GM12864 (cell line): ENCODE results near the gene ERI3.
A peak's percentile ranks its signal among the peaks of the same experiment; 100 is the strongest.

ENCODE experiments used
- DNase-seq: peaks from one replicate; pipeline ENCODE4 v3.0.0-alpha.2; 2011; ENCODE audit warnings: low read depth
- H3K4me3 ChIP-seq: 2 replicates; pipeline ENCODE4 v1.5.1; 2011; ENCODE audit warnings: mild to moderate bottlenecking, low read depth, low read length, control low read depth
- TF ChIP-seq, protein P1 (sequence below): IDR thresholded peaks from 2 replicates; pipeline ENCODE4 v1.5.1; 2011; ENCODE audit warnings: low read depth, mild to moderate bottlenecking, moderate library complexity, low read length, control low read depth, inconsistent platforms; ENCODE audit errors: missing control alignments

Gene ERI3

GRCh38 chr1:44354840-44355581 lies at the start of gene ERI3:
TSS of gene ERI3 (minus strand) at chr1:44355257. CDS start at chr1:44355026, 231 bp downstream.
- DNase-seq = peak; percentile 89
- TF ChIP-seq, protein P1, sequence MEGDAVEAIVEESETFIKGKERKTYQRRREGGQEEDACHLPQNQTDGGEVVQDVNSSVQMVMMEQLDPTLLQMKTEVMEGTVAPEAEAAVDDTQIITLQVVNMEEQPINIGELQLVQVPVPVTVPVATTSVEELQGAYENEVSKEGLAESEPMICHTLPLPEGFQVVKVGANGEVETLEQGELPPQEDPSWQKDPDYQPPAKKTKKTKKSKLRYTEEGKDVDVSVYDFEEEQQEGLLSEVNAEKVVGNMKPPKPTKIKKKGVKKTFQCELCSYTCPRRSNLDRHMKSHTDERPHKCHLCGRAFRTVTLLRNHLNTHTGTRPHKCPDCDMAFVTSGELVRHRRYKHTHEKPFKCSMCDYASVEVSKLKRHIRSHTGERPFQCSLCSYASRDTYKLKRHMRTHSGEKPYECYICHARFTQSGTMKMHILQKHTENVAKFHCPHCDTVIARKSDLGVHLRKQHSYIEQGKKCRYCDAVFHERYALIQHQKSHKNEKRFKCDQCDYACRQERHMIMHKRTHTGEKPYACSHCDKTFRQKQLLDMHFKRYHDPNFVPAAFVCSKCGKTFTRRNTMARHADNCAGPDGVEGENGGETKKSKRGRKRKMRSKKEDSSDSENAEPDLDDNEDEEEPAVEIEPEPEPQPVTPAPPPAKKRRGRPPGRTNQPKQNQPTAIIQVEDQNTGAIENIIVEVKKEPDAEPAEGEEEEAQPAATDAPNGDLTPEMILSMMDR = no peak
- peak within 1 kb of the TSS; percentile 63 for H3K4me3 ChIP-seq

GRCh38 chr1:44401256-44402228 lies 46.5 kb upstream of the ERI3 start:
- no peak for DNase-seq
- H3K4me3 ChIP-seq = no peak overlapping the region
- TF ChIP-seq, protein P1 = no peak

DNA sequence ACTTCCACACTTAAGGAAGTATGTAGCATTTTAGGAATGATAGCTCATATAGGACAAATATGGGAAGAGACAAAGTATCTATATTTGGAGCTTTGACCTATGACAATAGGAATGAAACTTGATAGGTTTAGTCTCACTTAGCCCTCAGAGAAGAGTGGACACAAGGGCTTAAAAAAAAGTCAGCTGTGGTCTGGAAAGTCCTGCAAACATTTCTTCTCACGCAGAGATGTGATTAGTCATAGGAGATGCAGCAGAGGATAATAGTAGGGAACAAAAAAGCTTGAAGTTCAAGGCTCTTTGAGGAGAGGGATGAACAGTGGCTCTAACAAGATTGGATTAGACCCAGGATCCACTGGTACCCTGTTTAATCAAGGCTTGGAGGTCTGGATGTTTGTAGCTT lies 35.2 kb upstream of the ERI3 start:
- TF ChIP-seq, protein P1 = no peak
- no peak for DNase-seq
- no peak overlapping the region for H3K4me3 ChIP-seq

- DNase-seq = no peak
- TF ChIP-seq, protein P1 = no peak
- no peak overlapping the region for H3K4me3 ChIP-seq
Observed at GRCh38 chr1:44389437-44389836, 34.4 kb upstream of the ERI3 start.

GRCh38 chr1:44388551-44388950 lies 33.5 kb upstream of the ERI3 start:
- no peak for DNase-seq
- H3K4me3 ChIP-seq = no peak overlapping the region
- TF ChIP-seq, protein P1 = no peak

DNA sequence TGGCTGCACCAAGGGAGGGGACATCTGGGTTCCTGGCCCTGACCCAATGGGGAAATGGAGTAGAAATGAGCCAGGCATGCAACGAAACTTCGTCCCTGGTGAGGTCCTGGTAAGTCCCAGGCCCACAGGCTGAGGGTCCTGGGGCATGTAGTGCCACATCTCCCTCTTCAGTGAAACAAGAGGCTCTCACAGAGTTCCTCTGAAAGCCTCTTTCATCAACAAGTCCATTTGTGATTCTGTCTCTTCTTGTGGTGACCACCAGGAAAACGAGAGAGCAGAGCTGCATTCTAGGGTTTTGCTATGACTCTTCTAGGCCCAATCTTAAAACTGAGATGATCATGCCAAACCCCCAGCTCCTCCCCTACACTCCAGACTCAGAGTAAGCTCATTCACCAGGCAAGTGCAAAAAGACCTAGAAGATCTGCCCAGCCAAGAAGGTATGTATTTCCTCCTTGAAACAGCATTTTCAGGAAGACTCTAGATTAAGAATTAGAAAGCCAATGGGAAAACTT lies 25.7 kb upstream of the ERI3 start:
- H3K4me3 ChIP-seq = no peak overlapping the region
- TF ChIP-seq, protein P1 = no peak
- DNase-seq = no peak
